ENCODE measurements around the gene VCPKMT.

VCPKMT gene

GRCh38 chr14:50093496-50093895 is 22.9 kb downstream of the VCPKMT start:
- no peak for DNase-seq (ENCODE audit: extremely low read depth, low read depth)
- TF ChIP-seq CTCF (IDR thresholded peaks at IDR 0.05; ENCODE audit: low read depth, low read length): no peak

GRCh38 chr14:50092006-50092555 is 24.3 kb downstream of the VCPKMT start:
- no peak for TF ChIP-seq CTCF (IDR thresholded peaks at IDR 0.05; ENCODE audit: low read depth, low read length)
- no peak for DNase-seq (ENCODE audit: extremely low read depth, low read depth)

- no peak for TF ChIP-seq CTCF (IDR thresholded peaks at IDR 0.05; ENCODE audit: low read depth, low read length)
- DNase-seq (ENCODE audit: extremely low read depth, low read depth): no peak
Measured at GRCh38 chr14:50091240-50091913, 25.0 kb downstream of the VCPKMT start.

- TF ChIP-seq CTCF (IDR thresholded peaks at IDR 0.05; ENCODE audit: low read depth, low read length): no peak
- DNase-seq (ENCODE audit: extremely low read depth, low read depth): no peak
Measured at GRCh38 chr14:50089208-50089607, 27.2 kb downstream of the VCPKMT start.

- no peak for DNase-seq (ENCODE audit: extremely low read depth, low read depth)
- TF ChIP-seq CTCF (IDR thresholded peaks at IDR 0.05; ENCODE audit: low read depth, low read length): no peak
Measured at GRCh38 chr14:50088731-50089130, 27.6 kb downstream of the VCPKMT start.

GRCh38 chr14:50088117-50088515 is 28.3 kb downstream of the VCPKMT start:
- DNase-seq (ENCODE audit: extremely low read depth, low read depth): no peak
- no peak for TF ChIP-seq CTCF (IDR thresholded peaks at IDR 0.05; ENCODE audit: low read depth, low read length)

- no peak for TF ChIP-seq CTCF (IDR thresholded peaks at IDR 0.05; ENCODE audit: low read depth, low read length)
- DNase-seq (ENCODE audit: extremely low read depth, low read depth): no peak
Measured at GRCh38 chr14:50087341-50088116, 28.8 kb downstream of the VCPKMT start.
